B cell (primary cell): Measurements from ENCODE around the gene FLYWCH2. TPM values are rescaled to one million over a fixed set of nuclear protein-coding genes. Genes with fewer than 3 reads are reported as not detected.

Source experiments
- ATAC-seq: fragments of 200-7000 bp; cut with Tn5 transposase; one replicate; pipeline ENCODE4 v1.10.0; 2021; ENCODE audit warnings: low read depth, mild to moderate bottlenecking, moderate number of reproducible peaks, moderate library complexity
- CTCF ChIA-PET: fragments of 350-600 bp; sonication (Branson Sonifier 250); formaldehyde crosslinking; loops from one replicate; lab custom pipeline; 2021; ENCODE audit warnings: antibody characterized with exemption, inconsistent platforms; lab: Charles Lee
- POLR2A ChIA-PET: fragments of 350-600 bp; sonication (Branson Sonifier 250); formaldehyde crosslinking; loops from one replicate; lab custom pipeline; 2021; ENCODE audit warnings: antibody characterized with exemption; lab: Charles Lee
- DNase-seq: peaks from one replicate; pipeline ENCODE4 v3.0.0; 2013
- H2AFZ ChIP-seq: 2 replicates; pipeline ENCODE4 v1.6.1; 2012; ENCODE audit warnings: mild to moderate bottlenecking, low read depth, low read length; ENCODE audit not compliant: insufficient read depth, poor library complexity, severe bottlenecking
- H3K27ac ChIP-seq, 2 donors: 1 replicate in 1 of 2; 2 replicates in 1 of 2; pipeline ENCODE4 v1.5.1; 2012 to 2013; ENCODE audit warnings: low read length in 2 of 2, mild to moderate bottlenecking in 2 of 2, moderate library complexity in 1 of 2
- H3K27me3 ChIP-seq, 4 experiments: fragments of 200-600 bp in 1 of 4; sonication (generic) in 1 of 4; replicated peaks in 1 of 4; 1 replicate in 2 of 4; 2 replicates in 2 of 4; pipeline versions ENCODE4 v1.6.1 to v1.7.0; 2013 to 2016; ENCODE audit warnings: low read length in 3 of 4, mild to moderate bottlenecking in 2 of 4, mixed read lengths in 1 of 4, moderate library complexity in 1 of 4; ENCODE audit not compliant: insufficient read depth in 4 of 4, control insufficient read depth in 3 of 4; ENCODE audit errors: control extremely low read depth in 1 of 4
- H3K36me3 ChIP-seq, 2 experiments: replicated peaks in 1 of 2; 1 replicate in 1 of 2; 2 replicates in 1 of 2; pipeline versions ENCODE4 v1.6.1 to v1.7.1; 2013; ENCODE audit warnings: low read length in 1 of 2; ENCODE audit not compliant: insufficient read depth in 2 of 2, control insufficient read depth in 1 of 2; ENCODE audit errors: control extremely low read depth in 1 of 2, extremely low read depth in 1 of 2
- H3K4me1 ChIP-seq, 2 donors: fragments of 200-600 bp in 1 of 2; sonication (generic) in 1 of 2; 1 replicate in 1 of 2; 2 replicates in 1 of 2; pipeline versions ENCODE4 v1.5.1 to v1.6.1; 2013 to 2017; ENCODE audit warnings: low read length in 2 of 2; ENCODE audit not compliant: control insufficient read depth in 2 of 2, insufficient read depth in 2 of 2
- H3K4me2 ChIP-seq: replicated peaks from 2 replicates; pipeline ENCODE3; 2012; ENCODE audit warnings: mild to moderate bottlenecking, low read depth, low read length; ENCODE audit not compliant: poor library complexity, severe bottlenecking
- H3K4me3 ChIP-seq, 5 experiments: fragments of 200-600 bp in 1 of 5; sonication (generic) in 1 of 5; 1 replicate in 3 of 5; 2 replicates in 2 of 5; pipeline versions ENCODE4 v1.5.1 to v1.7.0; 2011 to 2016; ENCODE audit warnings: low read length in 4 of 5, mild to moderate bottlenecking in 4 of 5, low read depth in 2 of 5, control low read depth in 1 of 5, moderate library complexity in 1 of 5; ENCODE audit not compliant: insufficient read depth in 1 of 5; ENCODE audit errors: control extremely low read depth in 1 of 5, extremely low read depth in 1 of 5
- H3K79me2 ChIP-seq: fragments of 200-600 bp; sonication (generic); one replicate; pipeline ENCODE4 v1.6.0; 2016; ENCODE audit warnings: low read length; ENCODE audit not compliant: control insufficient read depth, insufficient read depth
- H3K9ac ChIP-seq: fragments of 200-600 bp; sonication (generic); 2 replicates; pipeline ENCODE4 v1.6.1; 2017; ENCODE audit warnings: mild to moderate bottlenecking, low read length, moderate library complexity
- H3K9me3 ChIP-seq, 3 donors: one replicate each; pipeline versions ENCODE4 v1.6.1 to v1.7.1; 2013; ENCODE audit warnings: low read length in 2 of 3; ENCODE audit not compliant: control insufficient read depth in 2 of 3, insufficient read depth in 1 of 3; ENCODE audit errors: control extremely low read depth in 1 of 3
- H4K20me1 ChIP-seq: 2 replicates; pipeline ENCODE4 v1.6.0; 2012; ENCODE audit warnings: mild to moderate bottlenecking, low read length; ENCODE audit not compliant: insufficient read depth, control insufficient read depth, poor library complexity, severe bottlenecking
- H3K27ac Mint-ChIP-seq: one replicate; pipeline ENCODE4 v1.8.0; 2021; ENCODE audit warnings: mixed read lengths
- H3K27me3 Mint-ChIP-seq: one replicate; pipeline ENCODE4 v1.8.0; 2021; ENCODE audit warnings: mixed read lengths
- H3K4me1 Mint-ChIP-seq: one replicate; pipeline ENCODE4 v1.8.0; 2021; ENCODE audit warnings: mixed read lengths
- H3K4me3 Mint-ChIP-seq: one replicate; pipeline ENCODE4 v1.8.0; 2021; ENCODE audit warnings: mixed read lengths
- H3K9me3 Mint-ChIP-seq: one replicate; pipeline ENCODE4 v1.8.0; 2022; ENCODE audit warnings: mixed read lengths; ENCODE audit not compliant: insufficient read depth
- CTCF ChIP-seq: fragments of 200-600 bp; IDR thresholded peaks from one replicate; pipeline ENCODE4 v1.8.0; 2022; ENCODE audit warnings: antibody characterized with exemption, mild to moderate bottlenecking
- EZH2 ChIP-seq: IDR thresholded peaks from 2 replicates; pipeline ENCODE4 v1.6.1; 2012; ENCODE audit warnings: borderline replicate concordance, low read depth, mild to moderate bottlenecking, moderate library complexity, low read length; ENCODE audit not compliant: insufficient read depth, poor library complexity, severe bottlenecking
- WGBS: methylation state at CpG from one replicate; pipeline ENCODE4 v1.1.5; 2013; ENCODE audit warnings: missing lambda C conversion rate; ENCODE audit not compliant: insufficient coverage; 5-methylcytosine and 5-hydroxymethylcytosine counted together
- intact Hi-C: fragments of 100-400 bp; cut with micrococcal nuclease; formaldehyde crosslinking; loops from one replicate; pipeline ENCODE4 v1.10.0; 2022
- polyA plus RNA-seq: library from polyadenylated mRNA; depleted of rRNA; stranded (reverse); fragments of >200 nt; gene quantifications from 2 replicates; pipeline ENCODE4 v1.2.3, GENCODE V29; 2012
- total RNA-seq, 2 donors: library from RNA; stranded (reverse); fragments of 120-200 nt in 1 of 2; gene quantifications; 1 replicate in 1 of 2; 2 replicates in 1 of 2; pipeline versions ENCODE4 v1.2.3 to v1.2.4, GENCODE V29; 2013 to 2022

Gene FLYWCH2
- total and polyA plus RNA-seq, 2 donors (not counting 1 experiment from before 2014, with no cell fraction given) = 22.3 to 24.1 TPM

- Histone ChIP-seq H3K79me2 (no peaks in the 10 kb centered on the region), H3K27me3 (no peaks in the 10 kb centered on the region), H4K20me1 (no peaks in the 10 kb centered on the region), H3K4me2 (peak overlapping the region; percentile 98), H3K27ac (peak overlapping the region; percentile 19 to 22), H3K4me1 (peaks cover 10 to 28% of the 10 kb centered on the region in 2 donors), H2AFZ (peak overlapping the region; percentile 91), H3K9me3 (peaks cover 0 to 4% (median 0%) of the 10 kb centered on the region in 3 donors), H3K9ac (peak overlapping the region; percentile 76), H3K4me3 (peak overlapping the region; percentile 56 to 85 (median 74)), H3K36me3 (no peaks in the 10 kb centered on the region)
- H3K4me1 Mint-ChIP-seq = peaks cover 30% of the 10 kb centered on the region
- TF ChIP-seq EZH2 (no peak), CTCF (no peak)
- WGBS = under 1% methylated on average over 32 of the region's 32 CpGs
- H3K27ac Mint-ChIP-seq = peak overlapping the region; percentile 86
- intact Hi-C loops = loop anchor here (1.0 to 10.0 kb wide), 7 partner anchors 8 to 750 kb away; partner anchors contain the start of genes KREMEN2, THOC6 and TRAF7
- no peaks in the 10 kb centered on the region for H3K27me3 Mint-ChIP-seq
- ChIA-PET POLR2A (interaction anchor here (0.5 to 1.6 kb wide), 3 partner anchors 22 to 1484 kb away, joined by 4 to 8 read pairs (median 5); partner anchors contain the start of genes FLYWCH2 and UQCC4), CTCF (interaction anchor here (1.2 to 3.6 kb wide), 3 partner anchors 15 to 37 kb away, joined by 3 to 22 read pairs (median 22); partner anchors contain the start of gene FLYWCH2)
- no peak for DNase-seq
- peak; percentile 0 for ATAC-seq
- H3K9me3 Mint-ChIP-seq = no peaks in the 10 kb centered on the region
- H3K4me3 Mint-ChIP-seq = peak overlapping the region; percentile 93
Measured at GRCh38 chr16:2904922-2905240, 21.9 kb downstream of the FLYWCH2 start.
